SK-N-DZ (cell line): ENCODE results near the gene C4A.
A peak's percentile ranks its signal among the peaks of the same experiment; 100 is the strongest.
"Not testable (repeated sequence)": the region's sequence is repeated elsewhere in the genome, so short reads cannot be mapped to it uniquely, and the experiment has no call there.

ENCODE experiments used
- DNase-seq: peaks from one replicate; pipeline ENCODE4 v3.0.0-alpha.2; 2015; ENCODE audit warnings: low spot score

Gene C4A

DNA sequence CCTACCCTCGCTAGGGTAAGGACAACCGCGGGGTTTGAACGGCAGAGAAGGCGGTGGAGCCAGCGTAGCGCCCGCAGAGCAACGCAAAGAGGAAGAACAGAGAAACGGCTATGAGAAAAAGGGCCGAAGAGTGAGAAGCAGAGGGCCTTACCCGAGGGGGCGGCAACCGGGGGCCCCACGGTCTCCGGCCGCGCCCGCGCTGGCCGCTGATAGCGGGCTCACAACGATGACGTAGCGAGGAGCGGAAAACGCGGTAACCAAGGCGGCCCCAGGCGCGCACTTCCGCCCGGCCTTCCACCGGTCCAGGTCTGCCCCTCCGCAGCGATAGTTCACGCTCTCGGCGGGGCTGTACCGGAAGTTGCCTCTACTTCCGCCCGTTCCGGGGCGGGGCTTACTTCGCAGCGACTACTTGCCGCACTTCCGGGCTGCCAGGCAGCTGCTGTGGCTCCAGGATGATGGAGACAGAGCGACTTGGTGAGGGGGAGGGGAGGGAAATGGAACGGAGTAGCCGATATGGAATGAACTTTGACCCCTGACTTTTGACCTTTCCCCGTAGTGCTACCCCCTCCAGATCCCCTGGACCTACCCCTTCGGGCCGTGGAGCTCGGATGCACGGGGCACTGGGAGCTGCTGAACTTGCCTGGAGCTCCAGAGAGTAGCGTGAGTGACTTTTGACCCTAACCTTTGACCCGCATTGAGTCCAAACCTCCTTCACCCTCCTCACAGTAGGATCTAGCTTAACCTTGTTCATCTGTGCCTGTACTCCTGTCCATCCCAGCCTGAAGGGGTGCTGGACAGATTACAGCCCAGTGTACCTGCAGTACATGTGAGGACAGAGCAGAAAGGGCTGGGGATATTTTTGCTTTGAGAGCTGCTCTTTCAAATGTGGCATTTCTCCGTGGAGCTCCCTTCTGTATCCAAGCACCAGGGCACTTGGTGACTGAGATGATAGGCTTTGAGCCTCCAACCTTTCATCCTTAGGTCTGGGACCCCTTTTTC is 22.8 kb upstream of the C4A start, which contains the start of the genes NELFE and SKIC2:
NELFE (minus strand) TSS at position 231 of the 999 bp plus-strand sequence. CDS start 525 bp downstream, outside the sequence.
SKIC2 (plus strand) TSS at position 435 of the 999 bp plus-strand sequence; CDS start at position 453, 18 bp downstream.
- DNase-seq = peak; percentile 98

DNA sequence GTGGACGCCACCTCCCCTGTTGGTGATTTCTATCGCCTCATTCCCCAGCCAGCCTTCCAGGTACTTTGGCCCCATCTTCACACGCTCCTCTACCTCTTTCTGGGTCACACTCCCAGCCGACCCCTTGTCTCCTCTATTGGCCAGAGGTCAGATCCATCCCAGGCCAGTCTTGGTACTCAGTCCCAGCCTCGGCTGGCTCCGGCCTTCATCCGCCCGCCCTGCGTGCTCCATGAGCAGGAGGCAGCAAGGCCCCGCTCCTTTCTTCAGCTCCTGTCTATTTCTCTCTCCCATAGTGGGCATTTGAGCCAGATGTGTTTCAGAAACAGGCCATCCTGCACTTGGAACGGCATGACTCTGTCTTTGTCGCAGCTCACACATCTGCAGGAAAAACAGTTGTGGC is 20.2 kb upstream of the C4A start:
- DNase-seq = no peak

- DNase-seq = no peak
These were observed 17.9 kb upstream of the C4A start for GRCh38 chr6:31963921-31964320.

- DNase-seq = no peak
These were observed 16.2 kb upstream of the C4A start for GRCh38 chr6:31965700-31966099.

DNA sequence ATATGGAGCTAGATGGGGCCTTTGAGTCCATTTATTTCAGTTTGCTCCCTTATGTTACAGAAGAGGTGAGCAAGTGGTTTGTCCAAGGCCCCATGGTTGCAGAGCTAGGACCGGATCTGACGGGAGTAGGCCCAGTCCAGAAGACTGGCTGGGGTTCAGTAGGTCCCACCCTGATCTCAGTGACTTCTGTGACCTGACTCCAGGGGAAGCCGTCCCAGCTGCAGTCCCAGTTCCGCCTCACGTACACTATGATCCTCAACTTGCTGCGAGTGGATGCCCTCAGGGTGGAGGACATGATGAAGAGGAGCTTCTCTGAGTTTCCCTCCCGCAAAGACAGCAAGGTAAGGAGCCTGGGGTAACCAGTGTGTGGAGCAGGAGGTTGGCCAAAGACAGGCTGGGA is 15.4 kb upstream of the C4A start:
- DNase-seq = no peak

GRCh38 chr6:31966997-31967925 is 14.6 kb upstream of the C4A start:
- no peak for DNase-seq

GRCh38 chr6:31967926-31968320 is 13.9 kb upstream of the C4A start:
- DNase-seq = no peak

- DNase-seq = no peak
These were observed 13.5 kb upstream of the C4A start for GRCh38 chr6:31968326-31968725.

DNA sequence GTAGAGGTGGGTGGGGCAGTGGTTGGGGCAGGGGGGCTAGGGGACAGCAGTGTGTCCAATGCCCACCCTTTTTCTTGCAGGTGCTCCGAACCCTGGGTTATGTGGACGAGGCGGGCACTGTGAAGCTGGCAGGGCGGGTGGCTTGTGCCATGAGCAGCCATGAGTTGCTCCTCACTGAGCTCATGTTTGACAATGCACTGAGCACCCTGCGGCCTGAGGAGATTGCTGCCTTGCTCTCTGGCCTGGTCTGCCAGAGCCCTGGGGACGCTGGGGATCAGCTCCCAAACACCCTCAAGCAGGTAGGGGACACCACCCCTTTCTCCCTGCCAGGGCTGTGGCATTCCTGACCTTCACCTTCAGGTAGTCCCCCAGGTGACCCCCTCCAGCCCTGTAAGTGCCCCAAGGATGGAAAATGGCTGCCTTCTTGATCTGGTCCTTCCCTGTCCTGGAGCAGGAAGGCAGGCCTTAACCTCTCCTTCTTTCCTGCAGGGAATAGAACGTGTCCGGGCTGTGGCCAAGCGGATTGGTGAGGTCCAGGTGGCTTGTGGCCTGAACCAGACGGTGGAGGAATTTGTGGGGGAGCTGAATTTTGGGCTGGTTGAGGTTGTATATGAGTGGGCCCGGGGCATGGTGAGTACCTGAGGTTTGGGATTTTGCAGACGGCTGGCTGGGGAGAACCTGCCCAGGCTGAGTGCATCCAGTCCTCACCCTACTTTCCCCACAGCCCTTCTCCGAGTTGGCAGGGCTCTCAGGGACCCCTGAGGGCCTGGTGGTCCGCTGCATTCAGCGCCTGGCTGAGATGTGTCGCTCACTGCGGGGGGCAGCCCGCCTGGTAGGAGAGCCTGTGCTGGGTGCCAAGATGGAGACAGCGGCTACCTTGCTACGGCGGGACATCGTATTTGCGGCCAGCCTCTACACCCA is 12.8 kb upstream of the C4A start:
- DNase-seq = no peak

DNA sequence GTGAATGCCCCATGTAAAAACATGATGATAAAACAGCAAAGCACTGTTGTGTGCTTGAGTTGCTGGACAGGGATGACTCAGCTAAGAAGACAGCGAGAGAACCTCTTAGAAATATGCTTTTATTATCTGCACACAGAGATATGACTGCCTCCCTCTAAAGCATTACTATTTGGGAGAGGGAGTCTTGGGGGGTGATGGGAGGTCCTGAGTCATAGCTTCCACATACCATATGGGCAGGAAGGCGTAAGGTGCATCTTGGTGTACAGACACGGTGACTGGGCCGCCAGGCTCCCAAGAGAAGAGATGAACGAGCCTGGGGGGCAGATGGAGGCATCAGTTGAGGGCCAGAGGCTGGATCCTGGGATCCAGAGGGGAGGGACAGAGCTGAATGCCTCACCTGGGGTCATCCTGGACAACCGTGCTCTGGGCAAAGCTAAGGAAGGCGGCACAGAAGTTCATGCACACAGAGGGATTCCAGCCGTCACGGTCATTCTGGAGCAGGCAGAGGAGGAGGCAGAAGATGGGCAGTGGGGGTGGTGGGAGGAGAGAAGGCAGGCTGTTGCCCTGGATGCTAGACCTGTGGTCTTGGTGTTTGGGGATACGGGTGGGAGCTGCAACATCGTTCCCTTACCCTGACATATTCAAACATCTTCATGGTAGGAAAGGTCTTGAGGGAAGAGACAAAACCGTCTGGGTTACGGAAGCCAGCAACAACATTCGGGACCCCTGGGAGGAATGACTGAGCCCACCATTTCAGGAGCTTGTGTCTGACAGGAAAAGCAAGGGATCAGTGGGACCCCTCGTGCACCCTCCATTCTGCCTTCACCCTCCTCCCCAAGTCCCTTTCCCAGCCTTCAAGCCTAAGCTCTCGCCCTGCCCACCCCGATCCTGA is 11.9 kb upstream of the C4A start:
- DNase-seq = no peak

DNA sequence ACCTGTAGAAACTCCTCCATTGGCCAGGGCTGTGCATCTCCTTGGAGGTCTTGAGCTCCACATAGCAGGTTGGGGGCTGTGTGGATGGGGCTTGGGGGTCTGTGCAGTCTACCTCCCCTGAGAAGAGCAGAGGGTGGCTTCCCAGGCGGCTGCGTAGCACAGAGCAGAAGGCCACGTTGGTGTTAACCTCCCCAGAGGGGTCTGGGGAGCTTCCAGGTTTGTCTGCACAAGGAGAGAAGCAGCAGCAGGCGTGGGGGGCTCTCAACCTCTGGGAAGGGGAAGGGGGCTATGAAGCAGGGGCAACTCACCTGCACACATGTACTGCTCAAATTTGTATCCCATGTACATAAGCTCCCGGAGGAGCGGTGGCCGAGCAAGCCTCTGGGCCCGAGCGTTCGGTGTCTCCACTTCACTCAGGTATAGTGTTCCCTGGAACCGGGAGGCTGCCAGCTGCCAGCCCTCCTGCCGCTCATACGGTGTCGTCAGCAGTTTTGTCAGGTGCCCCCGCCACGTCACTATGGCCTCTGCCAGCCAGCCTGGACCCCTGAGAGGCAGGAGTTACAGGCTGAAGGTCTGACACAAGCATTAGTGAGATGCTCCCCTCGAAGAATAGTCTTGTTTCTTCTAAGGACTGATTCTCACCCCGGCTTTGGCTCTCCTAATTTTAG is 11.1 kb upstream of the C4A start:
- no peak for DNase-seq

DNA sequence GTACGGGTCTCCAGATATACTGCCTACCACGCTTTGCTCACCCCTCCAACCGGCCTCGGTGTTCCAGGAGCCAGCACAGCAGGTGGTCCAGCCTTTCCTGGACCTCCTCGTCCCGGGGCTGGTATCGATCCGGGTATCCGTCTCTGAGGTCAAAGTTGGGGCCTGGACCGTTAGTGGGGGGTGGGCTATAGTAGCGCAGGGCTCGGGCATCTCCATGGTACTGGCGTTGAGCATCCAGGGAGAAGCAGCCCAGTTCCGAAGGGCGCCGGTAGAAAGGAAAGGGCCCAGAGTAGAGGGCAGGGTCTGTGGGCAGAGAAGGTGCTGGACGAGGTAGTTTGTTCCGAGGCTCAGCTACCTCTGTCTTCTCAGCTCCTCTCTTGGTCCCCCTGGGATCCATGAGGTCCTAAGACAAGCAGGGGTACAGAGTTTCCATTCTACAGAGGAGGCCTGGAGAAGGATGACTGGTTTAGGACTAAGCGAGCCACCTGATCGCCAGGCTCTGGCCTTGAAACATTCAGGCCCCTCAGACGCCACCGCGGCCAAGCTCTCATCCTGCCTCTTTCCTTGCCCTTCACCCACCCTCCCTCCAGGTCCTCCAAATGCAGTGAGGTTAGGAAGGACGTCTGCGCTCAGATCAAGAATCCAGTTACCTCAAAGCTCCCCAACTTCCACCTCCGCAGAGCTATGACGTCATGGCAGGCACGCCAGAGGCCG is 10.4 kb upstream of the C4A start:
- DNase-seq = no peak

- peak; percentile 99 for DNase-seq
These were observed 9.7 kb upstream of the C4A start, which contains the start of gene DXO for GRCh38 chr6:31971993-31972708. Gene DXO, minus strand, starts transcription at chr6:31972138. Its CDS starts 463 bp downstream, at chr6:31971675.

- DNase-seq = no peak
These were observed 9.0 kb upstream of the C4A start for GRCh38 chr6:31972709-31973350.

DNA sequence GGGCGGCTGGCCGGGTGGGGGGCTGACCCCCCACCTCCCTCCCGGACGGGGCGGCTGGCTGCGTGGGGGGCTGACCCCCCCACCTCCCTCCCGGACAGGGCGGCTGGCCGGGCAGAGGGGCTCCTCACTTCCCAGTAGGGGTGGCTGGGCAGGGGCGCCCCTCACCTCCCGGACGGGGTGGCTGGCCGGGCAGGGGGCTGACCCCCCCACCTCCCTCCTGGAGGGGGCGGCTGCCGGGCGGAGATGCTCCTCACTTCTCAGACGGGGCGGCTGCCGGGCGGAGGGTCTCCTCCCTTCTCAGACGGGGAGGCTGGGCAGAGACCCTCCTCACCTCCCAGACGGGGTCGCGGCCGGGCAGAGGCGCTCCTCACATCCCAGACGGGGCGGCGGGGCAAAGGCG is 5.8 kb upstream of the C4A start:
- DNase-seq = not testable (repeated sequence)

DNA sequence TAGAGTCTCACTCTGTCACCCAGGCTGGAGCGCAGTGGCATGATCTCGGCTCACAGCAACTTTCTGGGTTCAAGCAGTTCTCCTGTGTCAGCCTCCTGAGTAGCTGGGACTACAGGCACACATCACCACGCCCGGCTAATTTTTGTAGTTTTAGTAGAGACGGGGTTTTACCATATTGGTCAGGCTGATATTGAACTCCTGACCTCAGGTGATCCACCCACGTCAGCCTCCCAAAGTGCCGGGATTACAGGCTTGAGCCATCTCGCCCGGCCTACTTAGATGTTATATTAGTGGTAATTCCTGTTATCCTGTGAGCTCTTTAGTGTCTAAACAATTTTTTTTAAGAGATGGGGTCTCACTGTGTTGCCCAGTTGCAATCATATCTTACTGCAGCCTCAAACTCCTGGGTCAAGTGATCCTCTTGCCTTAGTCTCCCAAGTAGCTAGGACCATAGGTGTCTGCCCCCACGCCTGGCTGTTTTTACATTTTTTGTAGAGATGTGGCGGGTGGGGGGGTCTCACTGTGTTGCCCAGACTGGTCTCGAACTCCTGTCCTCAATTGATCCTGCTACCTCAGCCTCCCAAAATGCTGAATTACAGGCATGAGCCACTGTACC is 3.9 kb upstream of the C4A start:
- DNase-seq = no peak

- DNase-seq = no peak
These were observed 3.0 kb upstream of the C4A start for GRCh38 chr6:31978831-31979230.
